Activated naive CD8-positive, alpha-beta T cell treated with anti-CD3 and anti-CD28 coated beads for 36 hours (primary cell): Measurements from ENCODE around the gene SLC26A1. TPM values are rescaled to one million over a fixed set of nuclear protein-coding genes. Genes with fewer than 3 reads are reported as not detected.
A peak's percentile ranks its signal among the peaks of the same experiment; 100 is the strongest.

Experiments
- DNase-seq: peaks from one replicate; pipeline ENCODE4 v3.0.0; 2021
- H3K27ac Mint-ChIP-seq: one replicate; pipeline ENCODE4 v1.8.0; 2022; ENCODE audit warnings: mild to moderate bottlenecking, moderate library complexity, mixed read lengths
- H3K27me3 Mint-ChIP-seq: one replicate; pipeline ENCODE4 v1.8.0; 2022; ENCODE audit warnings: mild to moderate bottlenecking, mixed read lengths
- H3K36me3 Mint-ChIP-seq: one replicate; pipeline ENCODE4 v1.8.0; 2021; ENCODE audit warnings: mild to moderate bottlenecking, mixed read lengths
- H3K4me1 Mint-ChIP-seq: one replicate; pipeline ENCODE4 v1.8.0; 2021; ENCODE audit warnings: mixed read lengths
- H3K4me3 Mint-ChIP-seq: one replicate; pipeline ENCODE4 v1.8.0; 2022; ENCODE audit warnings: mild to moderate bottlenecking, moderate library complexity, mixed read lengths
- H3K9me3 Mint-ChIP-seq: one replicate; pipeline ENCODE4 v1.8.0; 2022; ENCODE audit warnings: mixed read lengths
- total RNA-seq, 2 experiments: library from RNA; stranded (reverse); gene quantifications; one replicate each; pipeline ENCODE4 v1.2.3, GENCODE V29; 2021

The SLC26A1 gene
- total RNA-seq, 2 experiments from 2014 or later: 0.20 to 0.21 TPM

DNA sequence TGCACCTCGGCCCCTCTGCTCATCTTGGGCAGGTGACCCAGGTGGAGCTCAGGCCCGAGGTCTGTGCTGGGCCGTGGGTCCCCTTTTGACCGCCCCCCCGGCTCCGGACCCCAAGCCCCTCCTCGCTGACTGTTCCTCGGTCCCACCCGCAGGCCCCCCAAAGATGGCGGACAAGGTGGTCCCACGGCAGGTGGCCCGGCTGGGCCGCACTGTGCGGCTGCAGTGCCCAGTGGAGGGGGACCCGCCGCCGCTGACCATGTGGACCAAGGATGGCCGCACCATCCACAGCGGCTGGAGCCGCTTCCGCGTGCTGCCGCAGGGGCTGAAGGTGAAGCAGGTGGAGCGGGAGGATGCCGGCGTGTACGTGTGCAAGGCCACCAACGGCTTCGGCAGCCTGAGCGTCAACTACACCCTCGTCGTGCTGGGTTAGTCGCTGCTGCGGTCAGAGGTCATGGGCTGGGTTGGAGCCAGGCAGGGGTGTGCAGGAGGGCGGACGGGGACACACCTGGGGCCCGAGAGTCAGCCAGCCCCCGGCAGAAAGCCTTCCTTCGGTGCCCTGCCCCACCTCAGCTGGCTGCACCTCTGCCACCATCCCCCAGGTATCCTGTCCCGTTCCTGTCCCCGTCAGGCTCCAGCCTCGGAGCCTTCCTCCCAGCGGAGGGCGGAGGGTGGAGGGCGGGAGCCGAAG, 29.0 kb upstream of the SLC26A1 start:
- H3K27ac Mint-ChIP-seq: no peak overlapping the region
- no peaks in the 10 kb centered on the region for H3K27me3 Mint-ChIP-seq
- DNase-seq: no peak
- no peak overlapping the region for H3K4me3 Mint-ChIP-seq
- no peaks in the 10 kb centered on the region for H3K9me3 Mint-ChIP-seq
- peaks cover 6% of the 10 kb centered on the region for H3K36me3 Mint-ChIP-seq
- peaks cover 4% of the 10 kb centered on the region for H3K4me1 Mint-ChIP-seq

DNA sequence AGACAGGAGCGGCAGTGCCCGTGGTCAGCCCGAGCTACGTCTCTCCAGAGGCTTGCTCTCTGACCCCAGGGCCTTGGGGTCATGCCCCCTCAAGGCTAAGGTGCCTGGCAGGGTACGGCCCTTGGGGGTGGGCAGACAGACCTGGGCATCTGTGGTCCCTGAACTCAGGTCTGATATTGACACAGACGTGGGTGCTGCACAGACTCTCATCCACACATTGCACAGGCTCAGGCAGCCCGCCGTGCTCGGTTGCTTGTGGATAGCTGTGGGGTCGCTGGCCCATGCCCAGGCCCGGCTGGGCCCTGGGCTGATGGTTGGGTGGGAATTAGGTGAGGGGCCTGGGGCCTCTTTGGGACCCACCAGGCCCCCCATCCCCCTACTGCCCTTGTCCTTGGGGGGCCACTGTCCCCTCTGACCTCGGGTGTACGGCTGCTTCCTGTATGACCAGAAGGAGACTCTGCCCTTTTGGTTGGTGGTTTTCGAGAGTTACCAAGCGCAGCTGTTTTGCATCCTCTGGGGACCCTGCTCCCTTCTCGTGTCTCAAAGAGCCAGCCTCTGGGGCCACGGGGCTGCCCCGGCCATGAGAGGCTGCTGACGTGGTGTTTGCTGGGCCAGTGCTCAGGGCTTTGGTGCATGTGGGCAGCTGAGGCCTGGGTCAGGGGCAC, 28.3 kb upstream of the SLC26A1 start:
- Mint-ChIP-seq H3K4me3 (no peak overlapping the region), H3K36me3 (peaks cover 6% of the 10 kb centered on the region), H3K27me3 (no peaks in the 10 kb centered on the region), H3K9me3 (no peaks in the 10 kb centered on the region), H3K4me1 (peaks cover 4% of the 10 kb centered on the region), H3K27ac (no peak overlapping the region)
- DNase-seq: no peak

DNA sequence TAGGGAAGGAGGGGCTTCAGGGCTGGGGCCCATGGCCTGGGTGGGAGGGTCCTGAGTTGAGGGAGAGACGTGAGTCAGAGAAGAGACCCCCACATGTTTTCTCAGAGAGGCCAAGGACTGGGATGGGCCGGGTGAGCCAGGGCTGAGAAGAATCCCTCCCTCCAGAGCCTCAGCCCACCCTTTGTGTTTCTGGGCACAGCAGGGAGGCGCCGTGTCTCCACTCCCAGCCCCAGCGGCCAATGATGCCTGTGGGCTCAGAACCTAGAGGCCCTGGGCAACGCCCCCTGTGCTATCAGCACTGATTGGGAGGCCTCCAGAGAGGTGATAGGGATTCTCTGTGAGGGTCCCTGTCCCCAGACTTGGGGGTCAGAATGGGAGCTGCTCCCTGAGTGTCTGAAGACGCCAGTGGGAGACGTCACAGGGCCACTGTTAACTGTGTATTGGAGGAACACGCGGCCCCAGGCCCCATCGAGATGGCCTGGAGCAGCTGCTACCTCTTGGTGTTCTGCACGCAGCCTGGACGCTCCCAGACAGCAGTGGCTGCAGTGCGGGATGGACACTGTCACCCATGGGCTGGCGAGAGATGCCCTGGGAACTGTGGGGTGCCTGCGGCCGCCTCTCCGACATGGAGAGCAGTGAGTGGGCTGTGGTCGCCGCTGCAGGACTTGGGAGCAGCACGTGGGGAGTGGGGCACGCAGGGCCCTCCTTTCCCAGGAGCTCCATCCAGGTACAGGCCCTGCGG, 26.7 kb upstream of the SLC26A1 start:
- H3K9me3 Mint-ChIP-seq: no peaks in the 10 kb centered on the region
- no peaks in the 10 kb centered on the region for H3K27me3 Mint-ChIP-seq
- no peak overlapping the region for H3K27ac Mint-ChIP-seq
- no peak for DNase-seq
- no peaks in the 10 kb centered on the region for H3K4me1 Mint-ChIP-seq
- peaks cover 2% of the 10 kb centered on the region for H3K36me3 Mint-ChIP-seq
- no peak overlapping the region for H3K4me3 Mint-ChIP-seq

DNA sequence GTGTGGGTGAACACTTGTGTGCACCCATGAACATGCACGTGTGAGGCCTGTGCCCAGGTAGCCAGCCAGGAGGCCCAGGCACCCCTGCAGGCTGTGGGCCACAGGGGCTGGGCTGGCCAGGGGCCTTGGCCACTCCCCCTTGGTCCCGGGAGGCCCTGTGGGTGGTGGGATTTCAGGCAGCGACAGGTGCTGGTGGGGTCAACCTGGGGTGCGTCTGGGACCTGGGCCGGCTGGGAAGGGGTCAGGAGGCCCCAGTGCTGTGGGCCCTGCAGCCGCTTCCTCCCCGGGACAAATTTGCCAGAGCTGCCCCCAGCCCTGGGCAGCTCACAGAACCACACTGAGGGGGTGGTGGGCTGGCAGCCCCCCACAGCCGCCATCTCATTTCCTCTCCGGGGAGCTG, 26.1 kb upstream of the SLC26A1 start:
- Mint-ChIP-seq H3K27ac (no peak overlapping the region), H3K4me1 (no peaks in the 10 kb centered on the region), H3K27me3 (no peaks in the 10 kb centered on the region), H3K36me3 (no peaks in the 10 kb centered on the region), H3K9me3 (no peaks in the 10 kb centered on the region), H3K4me3 (no peak overlapping the region)
- no peak for DNase-seq

DNA sequence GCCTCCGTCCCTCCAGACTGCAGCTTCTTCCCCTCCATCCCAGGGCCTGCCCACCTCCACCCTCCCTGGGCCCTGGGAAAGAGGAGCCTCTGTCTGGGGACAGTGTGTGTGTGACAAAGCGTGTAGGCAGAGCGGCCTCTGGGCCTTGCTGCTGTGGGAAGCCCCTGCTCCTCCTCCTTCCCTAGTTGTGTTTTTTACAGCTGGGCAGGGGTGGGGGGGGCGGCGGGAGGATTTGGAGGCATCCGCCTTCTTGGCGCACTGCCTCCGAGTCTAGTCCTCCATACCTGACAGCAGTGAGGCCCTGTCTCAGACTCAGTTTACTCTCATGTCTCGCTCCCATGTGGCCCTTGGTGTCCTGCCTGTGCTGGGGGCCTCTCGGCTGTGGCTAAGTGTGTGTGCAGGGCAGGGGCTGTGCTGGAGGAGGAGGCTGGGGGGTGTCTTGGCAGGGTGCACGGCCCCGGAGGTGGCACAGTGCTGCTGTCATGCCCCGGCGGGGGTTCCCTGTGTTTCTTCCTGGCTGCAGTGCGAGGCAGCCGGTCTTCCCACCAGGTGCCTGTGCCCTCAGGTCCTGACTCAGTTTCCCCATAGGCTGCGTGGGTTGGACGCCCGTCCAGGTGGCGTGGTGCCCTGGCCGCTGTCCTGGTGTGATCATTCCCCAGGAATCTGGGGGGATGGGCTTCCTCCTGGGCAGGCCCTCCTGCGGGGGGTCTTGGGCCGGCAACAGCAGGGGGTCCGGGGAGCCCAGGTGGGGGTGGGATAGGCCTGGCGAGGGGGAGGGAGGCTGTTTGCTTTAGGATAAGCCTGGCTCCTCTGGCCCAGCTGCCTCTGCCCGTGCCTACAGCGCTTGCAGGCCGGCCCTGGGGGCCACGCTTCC, 25.2 kb upstream of the SLC26A1 start:
- H3K9me3 Mint-ChIP-seq: no peaks in the 10 kb centered on the region
- H3K36me3 Mint-ChIP-seq: no peaks in the 10 kb centered on the region
- no peak overlapping the region for H3K27ac Mint-ChIP-seq
- H3K4me1 Mint-ChIP-seq: peaks cover 1% of the 10 kb centered on the region
- no peak overlapping the region for H3K4me3 Mint-ChIP-seq
- no peaks in the 10 kb centered on the region for H3K27me3 Mint-ChIP-seq
- no peak for DNase-seq

DNA sequence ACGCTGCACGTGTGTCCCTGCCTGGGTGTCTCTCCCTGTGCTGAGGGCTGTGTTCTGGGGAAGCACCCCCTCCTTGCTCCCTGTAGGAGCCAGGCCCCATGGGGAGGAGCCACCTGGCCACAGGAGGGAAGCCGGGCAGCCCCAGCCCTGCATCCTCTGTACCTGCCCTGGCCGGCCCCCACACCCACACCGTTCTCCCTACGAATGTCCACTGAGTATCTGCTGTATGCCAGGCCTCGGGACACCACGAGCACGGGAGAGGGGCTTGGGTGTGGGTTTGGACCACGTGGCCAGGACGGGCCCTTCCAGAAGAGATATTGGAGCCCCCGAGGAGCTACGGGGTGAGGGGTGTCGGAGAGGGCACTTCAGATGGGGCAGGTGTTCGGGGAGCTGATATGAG, 24.5 kb upstream of the SLC26A1 start:
- H3K27me3 Mint-ChIP-seq: no peaks in the 10 kb centered on the region
- H3K4me1 Mint-ChIP-seq: peaks cover 1% of the 10 kb centered on the region
- no peak overlapping the region for H3K27ac Mint-ChIP-seq
- H3K4me3 Mint-ChIP-seq: no peak overlapping the region
- H3K9me3 Mint-ChIP-seq: no peaks in the 10 kb centered on the region
- no peaks in the 10 kb centered on the region for H3K36me3 Mint-ChIP-seq
- no peak for DNase-seq

DNA sequence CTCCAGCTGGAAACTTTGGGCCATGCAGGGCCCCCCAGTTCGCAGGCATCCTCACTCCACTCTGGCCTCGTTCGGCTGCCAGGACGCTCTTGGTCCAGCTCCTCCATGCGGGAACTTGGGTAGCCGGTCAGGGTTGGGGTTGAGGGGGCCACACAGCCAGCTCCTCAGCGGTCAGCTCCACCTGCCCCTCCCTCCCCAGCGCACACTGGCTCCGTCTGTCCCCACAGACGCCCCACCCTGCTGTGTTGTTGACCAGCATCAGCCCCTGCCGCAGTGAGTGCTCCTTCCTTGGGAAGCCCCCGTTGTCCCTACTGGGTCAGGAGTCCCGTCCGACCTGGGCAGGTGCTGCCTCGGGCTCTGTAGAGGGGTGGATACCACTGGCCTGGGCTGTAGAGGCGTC, 24.0 kb upstream of the SLC26A1 start:
- no peak overlapping the region for H3K27ac Mint-ChIP-seq
- H3K27me3 Mint-ChIP-seq: no peaks in the 10 kb centered on the region
- no peaks in the 10 kb centered on the region for H3K9me3 Mint-ChIP-seq
- peaks cover 1% of the 10 kb centered on the region for H3K4me1 Mint-ChIP-seq
- H3K36me3 Mint-ChIP-seq: no peaks in the 10 kb centered on the region
- no peak for DNase-seq
- H3K4me3 Mint-ChIP-seq: no peak overlapping the region

DNA sequence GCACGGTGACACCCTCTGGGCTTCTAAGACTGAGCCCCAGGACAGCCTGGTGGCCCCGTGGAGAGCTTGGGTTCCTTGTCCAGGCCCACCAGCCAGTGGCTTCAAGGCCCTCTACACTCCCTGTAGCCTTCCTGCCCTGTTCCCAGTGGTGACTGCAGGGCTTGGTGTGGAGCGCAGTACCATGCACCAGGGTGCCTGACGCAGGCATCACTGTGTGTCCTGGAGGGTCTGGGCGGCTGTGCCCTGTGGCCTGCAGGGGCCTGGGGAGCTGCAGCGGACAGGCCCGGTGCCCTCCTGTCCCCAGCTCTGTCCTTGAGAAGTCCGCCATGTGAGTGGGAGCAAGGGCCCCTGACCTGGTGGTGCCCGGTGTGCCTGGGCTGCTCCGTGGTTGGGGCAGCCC, 22.5 kb upstream of the SLC26A1 start:
- no peak for DNase-seq
- Mint-ChIP-seq H3K36me3 (no peaks in the 10 kb centered on the region), H3K9me3 (no peaks in the 10 kb centered on the region), H3K27ac (no peak overlapping the region), H3K4me1 (peaks cover 2% of the 10 kb centered on the region), H3K4me3 (no peak overlapping the region), H3K27me3 (no peaks in the 10 kb centered on the region)

DNA sequence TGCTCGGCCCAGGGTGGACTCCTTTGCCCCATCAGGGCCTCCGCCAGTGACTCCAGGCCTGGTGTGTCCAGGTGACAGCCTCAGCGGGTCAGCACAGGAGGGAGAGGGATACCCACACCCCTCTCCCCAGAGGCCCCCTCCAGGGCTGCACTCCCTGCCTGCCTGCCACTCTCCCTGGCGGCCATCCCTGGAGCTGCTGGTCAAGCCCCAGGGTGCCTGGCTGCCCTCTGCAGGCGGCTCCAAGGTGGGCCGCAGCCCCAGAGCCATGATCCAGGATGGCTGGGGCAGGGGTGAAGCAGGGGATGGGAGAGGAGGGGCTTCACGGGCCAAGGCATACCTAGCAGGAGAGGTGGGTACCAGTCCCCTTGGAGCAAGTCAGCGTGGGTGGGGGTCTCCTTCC, 22.0 kb upstream of the SLC26A1 start:
- Mint-ChIP-seq H3K36me3 (no peaks in the 10 kb centered on the region), H3K9me3 (no peaks in the 10 kb centered on the region), H3K27ac (no peak overlapping the region), H3K27me3 (no peaks in the 10 kb centered on the region), H3K4me3 (no peak overlapping the region), H3K4me1 (peaks cover 6% of the 10 kb centered on the region)
- DNase-seq: no peak

DNA sequence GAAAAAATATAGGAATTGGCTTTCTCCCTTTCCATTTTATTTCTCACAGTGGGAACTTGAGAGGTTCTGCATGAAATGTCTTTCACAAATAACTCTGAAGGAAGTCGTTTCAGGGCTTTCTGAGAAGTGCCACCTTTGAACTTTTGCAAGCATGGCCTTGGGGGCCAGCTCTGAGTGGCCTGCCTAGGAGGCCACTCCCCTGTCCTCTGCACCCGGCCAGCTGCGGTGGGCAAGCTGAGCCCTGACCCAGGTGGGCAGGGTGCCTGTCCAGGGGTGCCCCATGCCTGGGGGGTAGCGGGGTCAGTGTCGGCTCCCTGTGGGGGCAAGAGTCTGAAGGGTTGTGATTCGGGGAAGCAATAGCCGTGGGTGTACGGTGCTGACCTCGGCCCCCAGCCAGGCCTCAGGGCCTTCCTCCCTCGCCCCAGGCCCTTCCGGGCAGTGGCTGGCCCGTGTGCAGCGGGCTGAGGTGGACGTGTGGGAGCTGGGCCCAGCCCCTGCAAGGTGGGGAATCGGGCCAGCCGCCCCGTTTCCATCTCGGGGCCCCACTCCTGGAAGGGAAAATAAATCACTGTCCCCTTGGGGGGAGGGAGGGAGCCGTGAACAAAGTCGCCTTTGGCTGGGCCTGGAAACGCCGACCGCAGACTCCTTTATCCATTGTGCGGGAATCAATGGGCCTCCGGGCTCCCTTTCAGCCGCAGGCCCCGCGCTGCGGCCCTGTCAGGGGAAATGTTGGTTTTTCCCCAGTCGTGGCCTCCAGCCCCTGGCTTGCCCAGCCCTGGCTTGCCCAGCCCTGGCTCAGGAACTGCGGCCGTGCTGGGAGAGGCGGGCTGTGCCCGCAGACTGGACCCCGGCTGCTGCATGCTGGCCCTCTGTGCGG, 21.3 kb upstream of the SLC26A1 start:
- peaks cover 6% of the 10 kb centered on the region for H3K4me1 Mint-ChIP-seq
- H3K9me3 Mint-ChIP-seq: no peaks in the 10 kb centered on the region
- no peak overlapping the region for H3K4me3 Mint-ChIP-seq
- H3K27me3 Mint-ChIP-seq: no peaks in the 10 kb centered on the region
- H3K36me3 Mint-ChIP-seq: no peaks in the 10 kb centered on the region
- no peak overlapping the region for H3K27ac Mint-ChIP-seq
- no peak for DNase-seq

DNA sequence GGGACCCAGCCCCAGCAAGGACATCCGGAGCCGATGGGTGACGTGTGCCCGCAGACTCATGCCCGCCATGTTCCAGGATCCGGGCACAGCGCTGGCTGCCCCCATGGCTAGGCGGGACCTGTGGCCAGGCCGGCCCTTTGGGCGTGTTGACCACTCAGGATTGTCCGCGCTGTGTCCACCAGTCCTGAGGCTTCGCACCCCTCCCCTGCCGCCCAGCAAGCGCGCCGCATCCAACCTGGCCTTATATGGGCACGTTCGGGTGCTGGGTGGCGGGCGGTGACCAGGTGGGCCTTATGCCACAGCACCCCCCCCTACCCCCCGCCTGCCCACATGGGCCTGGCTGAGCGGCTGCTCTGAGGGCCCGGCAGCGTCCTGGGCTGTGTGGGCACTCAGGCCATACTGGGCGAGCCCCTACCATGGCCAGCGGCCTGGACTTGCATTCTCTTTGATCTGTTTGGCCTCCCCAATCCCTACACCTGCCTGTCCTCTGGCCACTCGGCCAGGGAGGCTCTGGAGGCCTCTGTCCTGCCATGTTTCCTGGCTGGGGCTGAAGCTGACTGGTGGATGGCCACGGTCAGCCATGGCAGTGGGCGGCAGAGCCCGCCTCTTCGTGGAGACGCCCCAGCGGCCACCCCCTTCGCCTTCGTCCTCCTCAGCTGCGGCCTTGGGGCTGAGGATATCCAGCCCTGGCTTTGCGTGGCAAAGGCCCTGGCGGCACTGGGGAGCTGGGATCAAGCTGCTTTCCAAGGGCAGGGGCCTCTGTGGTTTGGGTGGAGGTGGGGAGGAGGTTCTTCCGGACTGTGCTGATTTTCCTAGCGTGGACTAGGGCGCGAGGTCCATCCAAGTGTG, 20.2 kb upstream of the SLC26A1 start:
- peak overlapping the region; percentile 34 for H3K4me3 Mint-ChIP-seq
- H3K36me3 Mint-ChIP-seq: no peaks in the 10 kb centered on the region
- no peak overlapping the region for H3K27ac Mint-ChIP-seq
- H3K27me3 Mint-ChIP-seq: peaks cover 8% of the 10 kb centered on the region
- DNase-seq: no peak
- no peaks in the 10 kb centered on the region for H3K9me3 Mint-ChIP-seq
- peaks cover 10% of the 10 kb centered on the region for H3K4me1 Mint-ChIP-seq

DNA sequence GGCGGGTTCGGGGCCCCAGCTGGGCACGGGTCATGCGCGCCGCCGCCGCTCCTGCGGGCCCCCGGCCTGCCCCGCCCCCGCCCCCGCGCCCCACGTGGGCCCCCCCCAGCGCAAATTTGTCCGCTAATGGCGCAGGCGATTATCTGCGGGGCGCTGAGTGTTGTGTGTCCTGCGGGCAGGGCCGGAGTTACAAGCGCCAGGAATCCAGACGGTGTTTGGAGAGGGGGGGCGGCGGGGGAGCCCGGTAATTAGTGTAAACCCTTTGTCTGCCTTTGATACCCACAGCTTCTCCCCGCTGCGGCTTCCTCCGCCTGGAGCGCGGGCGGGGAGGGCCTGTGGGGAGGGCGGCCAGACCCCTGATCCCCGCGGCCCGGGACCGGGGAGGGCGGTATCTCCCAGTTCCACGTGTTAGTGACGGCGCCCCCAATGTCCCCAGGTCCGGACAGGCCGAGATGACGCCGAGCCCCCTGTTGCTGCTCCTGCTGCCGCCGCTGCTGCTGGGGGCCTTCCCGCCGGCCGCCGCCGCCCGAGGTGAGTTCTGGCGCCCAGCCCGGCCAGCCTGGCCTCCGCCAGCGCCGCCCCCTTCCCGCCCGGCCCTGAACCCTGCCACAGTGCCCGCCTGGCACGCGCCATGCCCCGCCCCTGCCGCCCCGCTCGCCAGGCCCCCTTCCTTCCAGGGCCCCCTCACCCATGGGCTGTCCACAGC, 19.0 kb upstream of the SLC26A1 start:
- Mint-ChIP-seq H3K9me3 (no peaks in the 10 kb centered on the region), H3K36me3 (no peaks in the 10 kb centered on the region), H3K4me1 (peaks cover 10% of the 10 kb centered on the region), H3K4me3 (peak overlapping the region; percentile 69), H3K27me3 (peaks cover 18% of the 10 kb centered on the region), H3K27ac (no peak overlapping the region)
- peak; percentile 41 for DNase-seq

DNA sequence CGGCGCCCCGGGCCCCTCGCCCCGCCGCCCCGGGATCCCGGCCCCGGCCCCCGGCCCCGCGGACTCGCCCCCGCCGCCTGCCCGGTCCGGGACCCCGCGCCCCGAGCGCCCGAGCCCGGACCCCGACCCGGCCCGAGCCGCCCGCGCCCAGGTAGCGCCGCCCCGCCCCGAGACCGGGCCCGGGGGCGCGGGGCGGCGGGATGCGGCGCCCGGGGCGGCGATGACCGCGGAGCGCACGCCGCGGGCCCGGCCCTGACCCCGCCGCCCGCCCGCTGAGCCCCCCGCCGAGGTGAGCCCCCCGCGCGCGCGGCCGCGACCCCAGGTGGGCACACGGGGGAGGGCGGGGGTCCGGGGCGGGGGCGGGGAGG, 18.4 kb upstream of the SLC26A1 start:
- Mint-ChIP-seq H3K36me3 (no peaks in the 10 kb centered on the region), H3K4me1 (peaks cover 10% of the 10 kb centered on the region), H3K27ac (no peak overlapping the region), H3K27me3 (peaks cover 23% of the 10 kb centered on the region), H3K4me3 (no peak overlapping the region), H3K9me3 (no peaks in the 10 kb centered on the region)
- DNase-seq: no peak
